H54 (cell line): ENCODE measurements around the gene RICTOR.
"Not testable (repeated sequence)": the region's sequence is repeated elsewhere in the genome, so short reads cannot be mapped to it uniquely, and the experiment has no call there.

Experiments used
- DNase-seq: peaks from one replicate; pipeline ENCODE4 v3.0.0; 2011; ENCODE audit warnings: low spot score, mixed read lengths; ENCODE audit not compliant: insufficient read length
- FAIRE-seq: peaks from 3 replicates; lab custom pipeline; 2011; peaks lifted over from hg19 to GRCh38; lab: Jason Lieb, UNC
- POLR2A ChIP-seq: IDR thresholded peaks from 2 replicates; pipeline ENCODE4 v1.6.1; 2011; ENCODE audit warnings: low read depth, mild to moderate bottlenecking, low read length

Gene RICTOR

GRCh38 chr5:38994324-38994927 is 79.8 kb downstream of the RICTOR start:
- no peak for DNase-seq
- peak; percentile 66 for FAIRE-seq
- TF ChIP-seq POLR2A, result no peak

GRCh38 chr5:38989974-38990719 is 84.1 kb downstream of the RICTOR start:
- FAIRE-seq, DNase-seq: not testable (repeated sequence)

GRCh38 chr5:38985909-38986452 is 88.2 kb downstream of the RICTOR start:
- no peak for TF ChIP-seq POLR2A
- FAIRE-seq (peak; percentile 23), DNase-seq (no peak)

- DNase-seq (no peak), FAIRE-seq (peak; percentile 83)
- no peak for TF ChIP-seq POLR2A
Measured at GRCh38 chr5:38979535-38979934, 94.7 kb downstream of the RICTOR start.

- FAIRE-seq (no peak), DNase-seq (no peak)
- no peak for TF ChIP-seq POLR2A
Measured at GRCh38 chr5:38978036-38978435, 96.2 kb downstream of the RICTOR start.

GRCh38 chr5:38968665-38969064 is 105.5 kb downstream of the RICTOR start:
- TF ChIP-seq POLR2A, result no peak
- FAIRE-seq (no peak), DNase-seq (no peak)

- DNase-seq, result no peak
- TF ChIP-seq POLR2A, result no peak
- FAIRE-seq, result peak; percentile 36
Measured at GRCh38 chr5:38961691-38962090, 112.5 kb downstream of the RICTOR start.

GRCh38 chr5:38953426-38954012 is 120.7 kb downstream of the RICTOR start:
- TF ChIP-seq POLR2A, result no peak
- FAIRE-seq (no peak), DNase-seq (no peak)

GRCh38 chr5:38948501-38948900 is 125.7 kb downstream of the RICTOR start:
- DNase-seq (no peak), FAIRE-seq (peak; percentile 64)
- no peak for TF ChIP-seq POLR2A

- peak; percentile 78 for FAIRE-seq
- no peak for TF ChIP-seq POLR2A
- DNase-seq, result no peak
Measured at GRCh38 chr5:38944282-38944681, 129.9 kb downstream of the RICTOR start.

- no peak for FAIRE-seq
- no peak for DNase-seq
- no peak for TF ChIP-seq POLR2A
Measured at GRCh38 chr5:38941912-38942311, 132.3 kb downstream of the RICTOR start.

- no peak for TF ChIP-seq POLR2A
- FAIRE-seq (peak; percentile 27), DNase-seq (no peak)
Measured at GRCh38 chr5:38940230-38940858, 133.9 kb downstream of the RICTOR start.

- FAIRE-seq (no peak), DNase-seq (no peak)
- TF ChIP-seq POLR2A, result no peak
Measured at GRCh38 chr5:38938973-38939372, 135.2 kb downstream of the RICTOR start.

- DNase-seq (no peak), FAIRE-seq (peak; percentile 84)
- TF ChIP-seq POLR2A, result no peak
Measured at GRCh38 chr5:38938424-38938823, 135.8 kb downstream of the RICTOR start.
